IPS-NIHi7 (cell line): ENCODE measurements around the gene APBA1.
A peak's percentile ranks its signal among the peaks of the same experiment; 100 is the strongest.

ENCODE experiments used
- DNase-seq: peaks from one replicate; pipeline ENCODE4 v3.0.0; 2012; ENCODE audit warnings: mixed read lengths; ENCODE audit errors: extremely low spot score

Gene APBA1

GRCh38 chr9:69579032-69579758, 93.0 kb downstream of the APBA1 start:
- DNase-seq, result no peak

- no peak for DNase-seq
These were observed 94.1 kb downstream of the APBA1 start for GRCh38 chr9:69578026-69578425.

- no peak for DNase-seq
These were observed 95.0 kb downstream of the APBA1 start for GRCh38 chr9:69577123-69577522.

- no peak for DNase-seq
These were observed 98.1 kb downstream of the APBA1 start for GRCh38 chr9:69574057-69574456.

- no peak for DNase-seq
These were observed 98.5 kb downstream of the APBA1 start for GRCh38 chr9:69573651-69574050.

GRCh38 chr9:69572611-69573010, 99.6 kb downstream of the APBA1 start:
- no peak for DNase-seq

DNA sequence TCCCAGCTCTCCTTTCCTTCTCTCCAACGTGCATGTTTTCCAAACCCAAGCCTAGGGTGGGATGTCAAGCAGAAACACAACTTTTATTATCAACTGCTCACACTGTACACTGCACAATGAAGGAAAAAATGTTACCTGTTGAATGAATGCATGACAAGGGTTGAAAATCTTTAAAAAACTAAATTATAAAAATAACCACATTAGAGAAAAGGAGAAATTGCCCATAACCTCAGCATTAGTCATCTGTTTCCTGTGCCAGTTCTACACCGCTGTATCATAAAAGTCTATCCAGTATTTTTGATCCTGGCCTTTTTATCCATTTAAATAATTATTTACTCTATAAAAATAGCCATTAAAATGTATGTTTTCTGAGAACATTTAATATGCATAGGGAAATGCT, 101.1 kb downstream of the APBA1 start:
- no peak for DNase-seq

DNA sequence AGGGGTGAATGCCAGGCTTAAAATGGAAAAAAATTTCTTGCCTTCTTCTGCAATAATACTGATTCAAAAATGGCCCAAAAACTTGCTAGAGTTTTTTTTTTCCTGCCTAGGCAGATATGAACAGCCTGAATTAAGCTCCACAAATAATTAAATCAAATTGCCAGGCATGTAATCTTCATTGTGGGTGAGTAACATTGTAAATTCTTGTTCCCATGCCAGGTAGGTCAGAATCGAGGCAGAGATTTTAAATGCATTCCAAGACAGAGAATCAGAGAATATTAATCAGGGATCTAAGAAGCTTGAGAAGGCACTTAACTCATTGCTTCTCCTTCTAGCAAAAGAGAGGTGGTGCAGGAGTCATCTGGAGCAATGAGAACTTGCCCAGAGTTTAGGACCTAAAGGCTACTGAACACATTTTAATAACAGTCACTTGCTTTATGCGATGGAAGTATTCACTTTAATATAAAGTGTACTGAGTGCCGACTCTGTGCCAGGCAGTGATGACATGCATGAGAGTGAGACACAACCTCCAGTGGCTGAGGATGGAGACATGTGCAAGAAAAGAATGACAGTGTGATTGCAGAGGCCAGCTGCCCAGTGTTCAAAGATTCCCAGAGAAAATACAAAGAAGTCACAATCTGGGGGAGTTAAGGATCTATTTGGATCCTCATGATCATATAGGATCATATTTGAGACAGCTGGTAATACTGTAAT, 102.3 kb downstream of the APBA1 start:
- DNase-seq, result no peak

DNA sequence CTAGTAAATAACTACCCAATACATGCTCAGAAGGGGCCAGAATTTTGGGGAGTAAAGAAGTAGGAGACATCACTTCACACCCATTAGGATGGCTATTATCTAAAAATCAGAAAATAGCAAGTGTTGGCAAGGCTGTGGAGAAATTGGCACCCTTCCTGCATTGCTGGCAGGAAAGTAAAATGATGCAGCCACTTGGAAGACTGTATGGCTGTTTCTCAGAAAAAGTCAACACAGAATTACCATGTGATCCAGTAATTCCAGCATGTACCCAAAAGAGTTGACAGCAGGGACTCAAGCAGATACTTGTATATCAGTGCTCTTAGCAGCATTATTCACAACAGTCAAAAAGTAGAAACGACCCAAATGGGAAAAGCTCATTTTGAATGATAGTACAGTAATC, 107.6 kb downstream of the APBA1 start:
- DNase-seq, result no peak

DNA sequence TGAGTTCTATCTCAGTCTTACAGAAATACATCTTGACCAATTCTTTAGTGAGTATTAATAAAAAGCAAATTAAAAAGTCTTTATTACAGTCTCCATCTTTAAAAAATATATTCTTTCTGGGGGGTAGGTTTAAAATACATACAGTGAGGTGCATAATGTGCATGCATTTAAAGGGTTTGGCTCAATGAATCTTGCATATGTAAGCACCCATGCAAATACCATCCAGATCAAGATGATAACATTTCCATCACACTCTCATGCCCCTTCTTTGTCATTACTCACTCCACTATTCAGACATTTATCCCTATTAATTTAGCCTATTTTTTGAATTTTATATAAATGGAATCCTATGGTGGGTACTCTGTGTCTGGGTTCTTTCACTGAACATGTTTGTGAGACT, 113.0 kb downstream of the APBA1 start:
- no peak for DNase-seq

GRCh38 chr9:69556707-69557106, 115.5 kb downstream of the APBA1 start:
- no peak for DNase-seq

DNA sequence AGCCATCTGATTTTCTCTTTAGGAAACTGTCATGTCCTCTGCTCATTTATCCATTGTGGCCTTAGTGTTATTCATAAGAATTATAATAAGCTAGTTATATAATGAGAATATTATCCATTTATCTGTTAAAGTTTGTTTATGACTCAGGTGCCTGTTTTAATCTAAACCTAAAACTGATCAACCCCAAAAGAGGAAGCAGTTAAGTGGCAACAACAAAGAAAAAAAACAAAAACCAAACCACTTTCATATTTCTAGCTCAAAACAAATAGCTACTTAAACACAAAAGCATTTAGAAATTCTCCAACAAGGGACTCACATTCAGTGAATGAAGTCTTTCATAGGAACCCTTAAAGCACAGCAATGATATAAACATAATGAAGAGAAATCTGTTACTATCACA, 116.4 kb downstream of the APBA1 start:
- DNase-seq, result no peak

GRCh38 chr9:69554945-69555344, 117.2 kb downstream of the APBA1 start:
- DNase-seq, result no peak

GRCh38 chr9:69549310-69550202, 122.6 kb downstream of the APBA1 start:
- DNase-seq, result peak; percentile 64

- DNase-seq, result no peak
These were observed 123.5 kb downstream of the APBA1 start for GRCh38 chr9:69548681-69549080.

DNA sequence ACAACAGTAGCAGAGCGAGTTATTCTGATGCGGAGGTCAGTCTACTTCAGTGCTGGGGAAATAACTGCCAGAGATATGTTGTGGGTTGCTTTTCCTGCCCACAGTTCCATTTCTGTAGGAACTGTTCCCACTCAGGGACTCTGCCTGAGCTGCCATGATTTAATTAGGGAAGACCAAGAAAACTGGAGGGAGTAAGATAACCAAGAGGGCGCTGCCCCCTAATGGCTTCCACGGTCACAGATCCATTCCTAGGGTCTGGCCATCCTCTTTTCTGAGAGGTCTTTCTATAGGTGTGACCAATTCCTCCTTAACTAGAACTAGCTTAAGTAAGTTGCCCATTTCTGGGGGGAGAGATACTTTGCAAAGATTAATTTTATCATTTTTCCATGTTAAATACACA, 125.9 kb downstream of the APBA1 start:
- peak; percentile 69 for DNase-seq

- peak; percentile 62 for DNase-seq
These were observed 129.0 kb downstream of the APBA1 start for GRCh38 chr9:69542942-69543704.

GRCh38 chr9:69542058-69542457, 130.1 kb downstream of the APBA1 start:
- DNase-seq, result no peak

- DNase-seq, result no peak
These were observed 136.3 kb downstream of the APBA1 start for GRCh38 chr9:69535911-69536310.

GRCh38 chr9:69535286-69535832, 136.8 kb downstream of the APBA1 start:
- no peak for DNase-seq

DNA sequence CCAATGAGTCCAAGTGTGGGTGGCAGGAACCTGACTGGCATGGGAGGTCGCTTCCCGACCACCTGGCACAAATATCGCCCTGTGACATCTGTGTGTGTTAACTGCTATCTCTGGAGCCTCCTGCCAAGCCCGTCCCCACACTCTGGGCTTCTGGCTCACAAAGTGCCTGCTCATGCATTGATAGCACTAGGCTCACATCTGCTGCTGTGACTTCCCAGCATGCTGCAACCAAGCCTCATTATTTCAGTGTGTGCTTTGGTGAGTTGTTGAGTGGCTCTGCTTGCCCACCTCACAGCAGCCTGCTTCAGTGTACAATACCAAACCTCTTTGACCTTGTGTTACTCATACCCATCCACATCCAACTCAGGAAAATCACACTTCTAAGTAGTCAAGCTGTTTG, 139.8 kb downstream of the APBA1 start:
- no peak for DNase-seq
